GM19240 (cell line): ENCODE data around the gene OSBPL8.
"Not testable (repeated sequence)": the region's sequence is repeated elsewhere in the genome, so short reads cannot be mapped to it uniquely, and the experiment has no call there.

Source experiments
- DNase-seq: peaks from one replicate; pipeline ENCODE4 v3.0.0; 2011; ENCODE audit warnings: low spot score; ENCODE audit not compliant: insufficient read length

The OSBPL8 gene

GRCh38 chr12:76368230-76368629 is 191.3 kb downstream of the OSBPL8 start:
- no peak for DNase-seq

GRCh38 chr12:76366163-76366562 is 193.4 kb downstream of the OSBPL8 start:
- DNase-seq = no peak

- DNase-seq = not testable (repeated sequence)
These were observed 195.4 kb downstream of the OSBPL8 start for GRCh38 chr12:76364131-76364530.

- no peak for DNase-seq
These were observed 199.3 kb downstream of the OSBPL8 start for GRCh38 chr12:76360316-76360715.

- no peak for DNase-seq
These were observed 203.5 kb downstream of the OSBPL8 start for GRCh38 chr12:76356071-76356470.

- DNase-seq = peak; percentile 62
These were observed 211.3 kb downstream of the OSBPL8 start, which contains the start of gene BBS10 for GRCh38 chr12:76348079-76348901. Gene BBS10 (minus strand): TSS chr12:76348415. CDS start chr12:76348358, 57 bp downstream.

GRCh38 chr12:76346798-76347420 is 212.7 kb downstream of the OSBPL8 start:
- no peak for DNase-seq

GRCh38 chr12:76346236-76346635 is 213.3 kb downstream of the OSBPL8 start:
- DNase-seq = no peak

GRCh38 chr12:76345569-76345968 is 214.0 kb downstream of the OSBPL8 start:
- no peak for DNase-seq

- DNase-seq = no peak
These were observed 218.0 kb downstream of the OSBPL8 start for GRCh38 chr12:76341436-76342030.

GRCh38 chr12:76340680-76341435 is 218.7 kb downstream of the OSBPL8 start:
- DNase-seq = no peak

- no peak for DNase-seq
These were observed 222.0 kb downstream of the OSBPL8 start for GRCh38 chr12:76337583-76337982.

GRCh38 chr12:76332606-76333005 is 227.0 kb downstream of the OSBPL8 start:
- no peak for DNase-seq

GRCh38 chr12:76329606-76330005 is 230.0 kb downstream of the OSBPL8 start:
- no peak for DNase-seq

- DNase-seq = no peak
These were observed 230.4 kb downstream of the OSBPL8 start for GRCh38 chr12:76329159-76329558.

- DNase-seq = not testable (repeated sequence)
These were observed 239.8 kb downstream of the OSBPL8 start for GRCh38 chr12:76319595-76320319.

GRCh38 chr12:76318773-76319594 is 240.6 kb downstream of the OSBPL8 start:
- no peak for DNase-seq

GRCh38 chr12:76317976-76318375 is 241.6 kb downstream of the OSBPL8 start:
- DNase-seq = no peak

- no peak for DNase-seq
These were observed 243.1 kb downstream of the OSBPL8 start for GRCh38 chr12:76316468-76316867.

- DNase-seq = no peak
These were observed 246.3 kb downstream of the OSBPL8 start for GRCh38 chr12:76313299-76313698.
